Measurements from ENCODE around the gene GDF10.

- no peak for TF ChIP-seq CTCF (IDR thresholded peaks at IDR 0.05)
- no peak for TF ChIP-seq POLR2A (IDR thresholded peaks at IDR 0.05)
- no peak for TF ChIP-seq POLR2AphosphoS5 (IDR thresholded peaks at IDR 0.05)
These were observed 7.4 kb downstream of the GDF10 start for GRCh38 chr10:47307381-47307780.
